Trophoblast cell (in vitro differentiated cells and primary cell): Measurements from ENCODE around the gene RCAN2.

ENCODE experiments used
- DNase-seq, 2 donors: peaks; one replicate each; pipeline ENCODE4 v3.0.0-alpha.2; 2016
- H2AFZ ChIP-seq: 2 replicates; pipeline ENCODE4 v1.6.1; 2013; ENCODE audit warnings: low read length, moderate library complexity, mild to moderate bottlenecking; ENCODE audit not compliant: insufficient read depth, poor library complexity
- H2AK5ac ChIP-seq: 2 replicates; pipeline ENCODE4 v1.6.1; 2013; ENCODE audit warnings: mild to moderate bottlenecking, low read length
- H2BK120ac ChIP-seq: 2 replicates; pipeline ENCODE4 v1.6.1; 2013; ENCODE audit warnings: low read length, mild to moderate bottlenecking, moderate library complexity; ENCODE audit not compliant: insufficient read depth, poor library complexity
- H2BK12ac ChIP-seq: 2 replicates; pipeline ENCODE4 v1.6.1; 2013; ENCODE audit warnings: mild to moderate bottlenecking, low read length, moderate library complexity
- H2BK5ac ChIP-seq: 2 replicates; pipeline ENCODE4 v1.6.1; 2013; ENCODE audit warnings: low read length, low read depth, moderate library complexity, mild to moderate bottlenecking; ENCODE audit not compliant: poor library complexity
- H3K14ac ChIP-seq: 2 replicates; pipeline ENCODE4 v1.6.1; 2013; ENCODE audit warnings: mild to moderate bottlenecking, low read length
- H3K18ac ChIP-seq: 2 replicates; pipeline ENCODE4 v1.6.1; 2013; ENCODE audit warnings: mild to moderate bottlenecking, low read length
- H3K23ac ChIP-seq: 2 replicates; pipeline ENCODE4 v1.6.1; 2013; ENCODE audit warnings: low read length
- H3K27ac ChIP-seq: 2 replicates; pipeline ENCODE4 v1.5.1; 2013; ENCODE audit warnings: low read depth, mild to moderate bottlenecking, inconsistent platforms, low read length, moderate library complexity
- H3K27me3 ChIP-seq: 2 replicates; pipeline ENCODE4 v1.6.1; 2013; ENCODE audit warnings: inconsistent platforms, mild to moderate bottlenecking, low read length, moderate library complexity; ENCODE audit not compliant: insufficient read depth
- H3K36me3 ChIP-seq, 2 experiments: 1 replicate in 1 of 2; 2 replicates in 1 of 2; pipeline ENCODE4 v1.6.1; 2013; ENCODE audit warnings: low read length in 2 of 2, mild to moderate bottlenecking in 2 of 2, moderate library complexity in 1 of 2; ENCODE audit not compliant: insufficient read depth in 2 of 2, control insufficient read depth in 1 of 2
- H3K4ac ChIP-seq: 2 replicates; pipeline ENCODE4 v1.6.1; 2013; ENCODE audit warnings: low read depth, mild to moderate bottlenecking, low read length, moderate library complexity
- H3K4me1 ChIP-seq, 2 experiments: 1 replicate in 1 of 2; 2 replicates in 1 of 2; pipeline ENCODE4 v1.6.1; 2013; ENCODE audit warnings: low read length in 2 of 2, mild to moderate bottlenecking in 2 of 2, moderate library complexity in 1 of 2; ENCODE audit not compliant: insufficient read depth in 2 of 2, control insufficient read depth in 1 of 2
- H3K4me2 ChIP-seq: 2 replicates; pipeline ENCODE4 v1.6.1; 2013; ENCODE audit warnings: inconsistent platforms, mild to moderate bottlenecking, low read length, moderate library complexity
- H3K4me3 ChIP-seq: 2 replicates; pipeline ENCODE4 v1.5.1; 2013; ENCODE audit warnings: mild to moderate bottlenecking, low read depth, low read length, inconsistent platforms
- H3K79me1 ChIP-seq: one replicate; pipeline ENCODE4 v1.6.1; 2013; ENCODE audit warnings: low read length
- H3K79me2 ChIP-seq: 2 replicates; pipeline ENCODE4 v1.6.1; 2013; ENCODE audit warnings: low read length, mild to moderate bottlenecking; ENCODE audit not compliant: control insufficient read depth, insufficient read depth, poor library complexity
- H3K9ac ChIP-seq: 2 replicates; pipeline ENCODE4 v1.6.1; 2013; ENCODE audit warnings: mild to moderate bottlenecking, low read length
- H3K9me3 ChIP-seq: 2 replicates; pipeline ENCODE4 v1.6.1; 2013; ENCODE audit warnings: low read depth, mild to moderate bottlenecking, control low read depth, inconsistent platforms, low read length; ENCODE audit not compliant: insufficient read depth
- H4K12ac ChIP-seq: 2 replicates; pipeline ENCODE4 v1.6.1; 2013; ENCODE audit warnings: low read depth, mild to moderate bottlenecking, low read length, moderate library complexity
- H4K8ac ChIP-seq: 2 replicates; pipeline ENCODE4 v1.6.1; 2013; ENCODE audit warnings: low read depth, mild to moderate bottlenecking, low read length, moderate library complexity
- H4K91ac ChIP-seq: one replicate; pipeline ENCODE4 v1.6.1; 2013; ENCODE audit warnings: low read depth, mild to moderate bottlenecking, low read length, moderate library complexity
- WGBS: extraction: QIAGEN DNeasy Blood & Tissue Kit; methylation state at CpG from one replicate; pipeline ENCODE4 v1.1.7; 2013; ENCODE audit warnings: missing lambda C conversion rate; ENCODE audit not compliant: insufficient read length, insufficient coverage; ENCODE audit errors: extremely low coverage; 5-methylcytosine and 5-hydroxymethylcytosine counted together

RCAN2 gene

DNA sequence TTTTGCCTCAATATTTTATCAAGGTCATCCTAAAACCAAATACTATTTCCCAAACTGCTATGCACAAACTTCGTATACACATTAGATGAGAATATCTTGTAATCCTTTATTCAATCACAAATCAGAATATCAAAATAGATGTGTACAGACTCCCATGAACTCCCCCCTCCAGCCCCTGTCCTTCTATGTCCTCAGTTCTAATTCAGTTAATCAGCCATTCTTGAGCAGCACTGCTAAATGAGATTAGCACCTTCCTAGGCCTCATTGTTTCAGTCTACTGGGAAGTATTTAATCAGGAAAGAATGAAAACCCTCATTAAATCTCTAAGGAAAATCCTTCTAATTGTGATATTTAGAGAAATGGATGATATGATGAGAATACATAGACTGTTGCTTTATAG lies 36.6 kb downstream of the RCAN2 start:
- no CpG with 5 or more reads among the region's 1 CpG for WGBS
- no peak overlapping the region for H3K4ac ChIP-seq

DNA sequence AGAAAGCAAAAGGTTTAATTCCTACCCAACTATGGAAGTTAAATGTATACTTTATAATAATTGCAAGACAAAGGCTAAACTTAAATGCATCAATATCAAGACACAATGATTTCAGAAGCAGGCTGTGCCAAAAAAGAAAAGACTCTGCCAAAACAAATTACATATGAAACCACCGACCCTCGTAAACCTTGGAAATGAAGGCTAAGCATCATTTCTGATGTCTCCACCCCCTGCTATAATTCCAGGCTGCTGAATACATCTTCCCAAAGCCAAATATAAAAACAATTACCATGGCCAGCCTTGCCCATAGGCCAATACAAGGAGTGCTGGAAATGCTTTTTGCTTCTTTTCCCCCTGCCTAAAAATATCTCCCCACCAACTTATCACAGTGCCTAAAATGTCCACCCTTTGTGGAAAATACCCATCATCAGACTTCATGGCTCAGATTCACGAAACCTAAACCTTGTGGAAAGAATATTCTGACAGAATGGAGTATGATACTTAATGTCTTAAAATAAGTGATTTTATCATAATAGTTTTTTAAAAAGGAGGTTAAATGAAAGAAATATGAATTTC lies 37.4 kb downstream of the RCAN2 start:
- H4K12ac ChIP-seq: no peak overlapping the region
- H2BK12ac ChIP-seq: no peak overlapping the region
- H3K27ac ChIP-seq: no peak overlapping the region
- no peak overlapping the region for H3K4me2 ChIP-seq
- H2AFZ ChIP-seq: no peak overlapping the region
- H2AK5ac ChIP-seq: no peak overlapping the region
- no peak overlapping the region for H3K4ac ChIP-seq
- no peak for DNase-seq
- no peaks in the 10 kb centered on the region for H3K27me3 ChIP-seq
- no peak overlapping the region for H3K23ac ChIP-seq
- H3K14ac ChIP-seq: no peak overlapping the region
- H3K4me1 ChIP-seq: no peaks in the 10 kb centered on the region
- WGBS: no CpG with 5 or more reads among the region's 3 CpGs
- no peak overlapping the region for H3K9ac ChIP-seq
- H3K9me3 ChIP-seq: no peaks in the 10 kb centered on the region
- H3K79me1 ChIP-seq: no peaks in the 10 kb centered on the region
- H4K8ac ChIP-seq: no peak overlapping the region
- H2BK5ac ChIP-seq: no peak overlapping the region
- no peaks in the 10 kb centered on the region for H3K36me3 ChIP-seq
- H2BK120ac ChIP-seq: no peak overlapping the region
- no peak overlapping the region for H3K4me3 ChIP-seq
- H4K91ac ChIP-seq: no peak overlapping the region
- no peak overlapping the region for H3K18ac ChIP-seq
- H3K79me2 ChIP-seq: no peaks in the 10 kb centered on the region

More for the DNA sequence above, 36.6 kb downstream of the RCAN2 start:
- no peak overlapping the region for H3K27ac ChIP-seq
- no peak overlapping the region for H3K9ac ChIP-seq
- H3K23ac ChIP-seq: no peak overlapping the region
- H2AK5ac ChIP-seq: no peak overlapping the region
- H3K27me3 ChIP-seq: no peaks in the 10 kb centered on the region
- H3K14ac ChIP-seq: no peak overlapping the region
- H4K8ac ChIP-seq: no peak overlapping the region
- no peak overlapping the region for H2BK5ac ChIP-seq
- H3K79me2 ChIP-seq: no peaks in the 10 kb centered on the region
- no peaks in the 10 kb centered on the region for H3K9me3 ChIP-seq
- H2AFZ ChIP-seq: no peak overlapping the region
- no peak overlapping the region for H4K91ac ChIP-seq
- no peaks in the 10 kb centered on the region for H3K4me1 ChIP-seq
- no peaks in the 10 kb centered on the region for H3K36me3 ChIP-seq
- no peak overlapping the region for H2BK120ac ChIP-seq
- no peak overlapping the region for H3K4me3 ChIP-seq
- no peak overlapping the region for H2BK12ac ChIP-seq
- no peak overlapping the region for H4K12ac ChIP-seq
- no peak overlapping the region for H3K18ac ChIP-seq
- DNase-seq: no peak
- no peak overlapping the region for H3K4me2 ChIP-seq
- H3K79me1 ChIP-seq: no peaks in the 10 kb centered on the region

DNA sequence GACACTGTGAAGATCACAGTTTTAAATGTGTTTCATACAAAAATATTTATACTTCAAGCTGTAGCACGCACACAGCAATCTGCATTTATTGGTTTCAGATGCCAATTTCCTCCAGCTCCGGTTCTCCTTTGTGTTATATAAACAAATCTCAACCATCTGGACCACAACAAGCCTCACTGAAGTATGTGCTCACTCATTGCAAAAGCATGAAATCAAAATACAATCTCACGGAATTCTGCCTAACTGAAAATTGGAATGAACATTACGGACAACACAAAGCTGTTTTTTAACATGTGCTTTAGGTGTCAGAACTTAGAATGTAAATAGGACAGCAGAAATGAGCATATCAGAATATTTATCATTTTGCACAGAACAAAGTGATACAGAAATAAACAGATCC lies 38.0 kb downstream of the RCAN2 start:
- no peak overlapping the region for H3K14ac ChIP-seq
- H3K9ac ChIP-seq: no peak overlapping the region
- H2BK5ac ChIP-seq: no peak overlapping the region
- no peak overlapping the region for H3K27ac ChIP-seq
- H2BK12ac ChIP-seq: no peak overlapping the region
- no peak overlapping the region for H4K12ac ChIP-seq
- no peaks in the 10 kb centered on the region for H3K36me3 ChIP-seq
- no peak overlapping the region for H2BK120ac ChIP-seq
- H3K4ac ChIP-seq: no peak overlapping the region
- H3K4me2 ChIP-seq: no peak overlapping the region
- WGBS: no CpG with 5 or more reads among the region's 4 CpGs
- no peak overlapping the region for H2AK5ac ChIP-seq
- no peak overlapping the region for H2AFZ ChIP-seq
- no peaks in the 10 kb centered on the region for H3K4me1 ChIP-seq
- H3K4me3 ChIP-seq: no peak overlapping the region
- H4K8ac ChIP-seq: no peak overlapping the region
- no peaks in the 10 kb centered on the region for H3K27me3 ChIP-seq
- H3K18ac ChIP-seq: no peak overlapping the region
- no peak overlapping the region for H3K23ac ChIP-seq
- no peak overlapping the region for H4K91ac ChIP-seq
- DNase-seq: no peak
- no peaks in the 10 kb centered on the region for H3K79me1 ChIP-seq
- H3K9me3 ChIP-seq: no peaks in the 10 kb centered on the region
- no peaks in the 10 kb centered on the region for H3K79me2 ChIP-seq

DNA sequence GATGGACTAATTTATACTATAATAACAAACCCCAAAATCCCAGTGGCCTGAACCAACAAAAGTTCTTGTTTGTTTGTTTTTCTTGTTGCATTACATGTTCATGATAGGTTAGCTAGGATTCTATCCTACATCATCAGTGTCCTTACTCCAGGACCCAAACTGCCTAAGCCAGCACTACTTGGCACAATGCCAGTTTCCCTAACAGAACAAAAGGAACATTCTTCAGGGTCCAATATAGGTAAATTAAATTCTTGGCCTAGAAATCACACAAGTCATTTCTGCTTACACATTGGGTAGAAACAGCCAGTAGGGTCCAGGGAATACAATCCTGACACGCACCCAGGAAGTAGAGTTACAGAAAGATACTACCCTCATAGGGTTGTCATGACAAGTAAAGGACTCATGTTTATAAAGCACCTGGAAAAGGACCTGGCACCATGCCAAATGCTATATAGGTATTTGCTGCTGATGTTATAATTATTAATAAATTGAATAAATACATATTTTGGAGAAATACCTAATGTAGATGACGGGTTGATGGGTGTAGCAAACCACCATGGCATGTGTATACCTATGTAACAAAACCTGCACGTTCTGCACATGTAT lies 38.8 kb downstream of the RCAN2 start:
- WGBS: no CpG with 5 or more reads among the region's 3 CpGs
- no peak overlapping the region for H3K18ac ChIP-seq
- H2BK5ac ChIP-seq: no peak overlapping the region
- H3K79me1 ChIP-seq: no peaks in the 10 kb centered on the region
- no peak overlapping the region for H2AK5ac ChIP-seq
- no peak overlapping the region for H2BK12ac ChIP-seq
- DNase-seq: no peak
- H3K4me3 ChIP-seq: no peak overlapping the region
- H3K79me2 ChIP-seq: no peaks in the 10 kb centered on the region
- no peak overlapping the region for H4K91ac ChIP-seq
- H2BK120ac ChIP-seq: no peak overlapping the region
- H3K4me1 ChIP-seq: no peaks in the 10 kb centered on the region
- no peaks in the 10 kb centered on the region for H3K36me3 ChIP-seq
- H4K8ac ChIP-seq: no peak overlapping the region
- H2AFZ ChIP-seq: no peak overlapping the region
- no peak overlapping the region for H3K23ac ChIP-seq
- H3K14ac ChIP-seq: no peak overlapping the region
- no peaks in the 10 kb centered on the region for H3K27me3 ChIP-seq
- H3K9me3 ChIP-seq: no peaks in the 10 kb centered on the region
- H4K12ac ChIP-seq: no peak overlapping the region
- no peak overlapping the region for H3K27ac ChIP-seq
- no peak overlapping the region for H3K9ac ChIP-seq
- no peak overlapping the region for H3K4me2 ChIP-seq
- no peak overlapping the region for H3K4ac ChIP-seq
